HG03175 (cell line): ENCODE measurements around the gene IL17C.
A peak's percentile ranks its signal among the peaks of the same experiment; 100 is the strongest.

Experiments
- ATAC-seq: cut with Tn5 transposase; IDR thresholded peaks from one replicate; pipeline ENCODE4 v1.9.1; 2021; ENCODE audit warnings: mild to moderate bottlenecking, moderate library complexity; ENCODE audit not compliant: unreplicated experiment

IL17C gene

GRCh38 chr16:88626646-88627045 is 11.7 kb upstream of the IL17C start:
- ATAC-seq, result no peak

- ATAC-seq, result no peak
Measured at GRCh38 chr16:88627531-88628411, 10.6 kb upstream of the IL17C start.

- no peak for ATAC-seq
Measured at GRCh38 chr16:88628512-88628974, 9.8 kb upstream of the IL17C start.

- ATAC-seq, result no peak
Measured at GRCh38 chr16:88629835-88630234, 8.5 kb upstream of the IL17C start.

- no peak for ATAC-seq
Measured at GRCh38 chr16:88630433-88630832, 7.9 kb upstream of the IL17C start.

- no peak for ATAC-seq
Measured at GRCh38 chr16:88630941-88631340, 7.4 kb upstream of the IL17C start.

GRCh38 chr16:88631384-88631783 is 7.0 kb upstream of the IL17C start:
- no peak for ATAC-seq

- ATAC-seq, result no peak
Measured at GRCh38 chr16:88631920-88632586, 6.3 kb upstream of the IL17C start.

GRCh38 chr16:88632587-88632930 is 5.8 kb upstream of the IL17C start:
- no peak for ATAC-seq

- ATAC-seq, result peak; percentile 20
Measured at GRCh38 chr16:88633684-88634140, 4.7 kb upstream of the IL17C start.

- ATAC-seq, result peak; percentile 45
Measured at GRCh38 chr16:88634141-88634993, 4.0 kb upstream of the IL17C start.

- no peak for ATAC-seq
Measured at GRCh38 chr16:88634994-88635670, 3.2 kb upstream of the IL17C start.

- no peak for ATAC-seq
Measured at GRCh38 chr16:88635671-88636319, 2.6 kb upstream of the IL17C start.

- ATAC-seq, result no peak
Measured at GRCh38 chr16:88636488-88637265, 1.7 kb upstream of the IL17C start.

- ATAC-seq, result no peak
Measured at GRCh38 chr16:88639231-88640038, 1.1 kb downstream of the IL17C start.

- ATAC-seq, result no peak
Measured at GRCh38 chr16:88640039-88640495, 1.7 kb downstream of the IL17C start.

- ATAC-seq, result no peak
Measured at GRCh38 chr16:88640498-88641247, 2.3 kb downstream of the IL17C start.
